ENCODE data around the gene NFATC3. TPM values are rescaled to one million over a fixed set of nuclear protein-coding genes. Genes with fewer than 3 reads are reported as not detected.
"Not testable (repeated sequence)": the region's sequence is repeated elsewhere in the genome, so short reads cannot be mapped to it uniquely, and the experiment has no call there.

The NFATC3 gene
- total and polyA plus RNA-seq, 8 donors, result 34.6 to 65.8 (median 39.9) TPM

- TF ChIP-seq CTCF (IDR thresholded peaks at IDR 0.05), result no peak
- peaks cover 0 to 5% of the 10 kb centered on the region in 2 donors for H3K36me3 ChIP-seq
- H3K9me3 ChIP-seq, result no peaks in the 10 kb centered on the region
- H3K4me3 ChIP-seq, result no peak overlapping the region
- H3K4me1 ChIP-seq, result peaks cover 13 to 35% of the 10 kb centered on the region in 2 donors
- DNase-seq (no peak), ATAC-seq (no peak)
- H3K27ac ChIP-seq, result no peak overlapping the region
- intact Hi-C loops (cut with DNase I), result loop anchor here in 1 of 2 donors (10.0 kb wide), 1 partner anchor 128 kb away; no protein-coding TSS in a partner anchor
- no peaks in the 10 kb centered on the region for H3K27me3 ChIP-seq
Measured at GRCh38 chr16:68097088-68097487, 11.9 kb downstream of the NFATC3 start.

GRCh38 chr16:68097895-68098294, 12.7 kb downstream of the NFATC3 start:
- no peak for TF ChIP-seq CTCF (IDR thresholded peaks at IDR 0.05)
- Histone ChIP-seq H3K36me3 (peaks cover 0 to 5% of the 10 kb centered on the region in 2 donors), H3K4me3 (no peak overlapping the region), H3K9me3 (no peaks in the 10 kb centered on the region), H3K27me3 (no peaks in the 10 kb centered on the region), H3K27ac (no peak overlapping the region), H3K4me1 (peaks cover 5 to 29% of the 10 kb centered on the region in 2 donors)
- intact Hi-C loops (cut with DNase I), result loop anchor here in 1 of 2 donors (10.0 kb wide), 1 partner anchor 127 kb away; no protein-coding TSS in a partner anchor
- DNase-seq (no peak), ATAC-seq (no peak)

- no peak overlapping the region for H3K27ac ChIP-seq
- peaks cover 0 to 2% of the 10 kb centered on the region in 2 donors for H3K9me3 ChIP-seq
- peaks cover 0 to 3% of the 10 kb centered on the region in 2 donors for H3K4me1 ChIP-seq
- TF ChIP-seq CTCF (IDR thresholded peaks at IDR 0.05), result no peak
- no peak for DNase-seq
- no peak overlapping the region for H3K4me3 ChIP-seq
- no peaks in the 10 kb centered on the region for H3K27me3 ChIP-seq
- ATAC-seq, result no peak
- intact Hi-C loops (cut with DNase I), result no loop called here
- peaks cover 0 to 5% of the 10 kb centered on the region in 2 donors for H3K36me3 ChIP-seq
Measured at GRCh38 chr16:68100488-68100887, 15.3 kb downstream of the NFATC3 start.

GRCh38 chr16:68105611-68106010, 20.4 kb downstream of the NFATC3 start:
- H3K27me3 ChIP-seq, result no peaks in the 10 kb centered on the region
- no peaks in the 10 kb centered on the region for H3K36me3 ChIP-seq
- TF ChIP-seq CTCF (IDR thresholded peaks at IDR 0.05), result no peak
- peaks cover 0 to 6% of the 10 kb centered on the region in 2 donors for H3K4me1 ChIP-seq
- H3K4me3 ChIP-seq, result no peak overlapping the region
- intact Hi-C loops (cut with DNase I), result no loop called here
- H3K9me3 ChIP-seq, result peaks cover 0 to 13% of the 10 kb centered on the region in 2 donors
- no peak for ATAC-seq
- no peak for DNase-seq
- H3K27ac ChIP-seq, result no peak overlapping the region

- ATAC-seq, H3K4me3 ChIP-seq: not testable (repeated sequence)
Measured at GRCh38 chr16:68107230-68107928, 22.2 kb downstream of the NFATC3 start.

GRCh38 chr16:68109156-68109555, 24.0 kb downstream of the NFATC3 start:
- H3K27me3 ChIP-seq; H3K4me3 ChIP-seq; H3K36me3 ChIP-seq; ATAC-seq; DNase-seq; intact Hi-C loops (cut with DNase I); H3K27ac ChIP-seq: not testable (repeated sequence)
- Histone ChIP-seq H3K4me1 (peaks cover 6 to 20% of the 10 kb centered on the region in 2 donors), H3K9me3 (peaks cover 0 to 13% of the 10 kb centered on the region in 2 donors)

More at GRCh38 chr16:68107230-68107928, 22.2 kb downstream of the NFATC3 start:
- H3K36me3 ChIP-seq; H3K4me1 ChIP-seq; H3K27me3 ChIP-seq; H3K27ac ChIP-seq; intact Hi-C loops (cut with DNase I); DNase-seq: not testable (repeated sequence)
- H3K9me3 ChIP-seq, result peaks cover 0 to 13% of the 10 kb centered on the region in 2 donors

GRCh38 chr16:68110611-68111010, 25.4 kb downstream of the NFATC3 start:
- H3K27me3 ChIP-seq; H3K27ac ChIP-seq; ATAC-seq; H3K36me3 ChIP-seq; intact Hi-C loops (cut with DNase I); H3K4me3 ChIP-seq; DNase-seq: not testable (repeated sequence)
- Histone ChIP-seq H3K4me1 (peaks cover 6 to 31% of the 10 kb centered on the region in 2 donors), H3K9me3 (peaks cover 0 to 10% of the 10 kb centered on the region in 2 donors)

Measured in left lung (tissue), 10 donors.